SK-N-MC (cell line): ENCODE data around the gene FAM83C.
"Not testable (repeated sequence)": the region's sequence is repeated elsewhere in the genome, so short reads cannot be mapped to it uniquely, and the experiment has no call there.

Source experiments
- DNase-seq: peaks from one replicate; pipeline ENCODE4 v3.0.0-alpha.2; 2011; ENCODE audit warnings: low read depth, low spot score
- H3K27ac ChIP-seq: fragments of 200-600 bp; sonication (generic); 2 replicates; pipeline ENCODE4 v1.5.1; 2016; ENCODE audit warnings: mixed run types
- H3K36me3 ChIP-seq: fragments of 200-600 bp; sonication (generic); 2 replicates; pipeline ENCODE4 v1.6.1; 2017; ENCODE audit warnings: antibody characterized with exemption, low read length, mixed read lengths; ENCODE audit not compliant: insufficient read depth
- H3K4me3 ChIP-seq: fragments of 200-600 bp; sonication (generic); 2 replicates; pipeline ENCODE4 v1.5.1; 2016
- H3K9ac ChIP-seq: fragments of 200-600 bp; sonication (generic); 2 replicates; pipeline ENCODE4 v1.8.0; 2017; ENCODE audit warnings: mixed run types, mixed read lengths; ENCODE audit not compliant: insufficient read length
- H3K9me3 ChIP-seq: fragments of 200-600 bp; sonication (generic); 2 replicates; pipeline ENCODE4 v1.6.1; 2017; ENCODE audit warnings: low read depth, mild to moderate bottlenecking, antibody characterized with exemption, low read length, moderate library complexity, mixed read lengths
- EZH2 ChIP-seq: fragments of 200-600 bp; sonication (generic); IDR thresholded peaks from one replicate; pipeline ENCODE4 v1.6.1; 2017; ENCODE audit warnings: antibody characterized with exemption
- FOXP2 ChIP-seq: optimal IDR thresholded peaks from 2 replicates; pipeline ENCODE3; 2011; ENCODE audit warnings: mild to moderate bottlenecking, moderate library complexity; ENCODE audit not compliant: insufficient read depth; ENCODE audit errors: extremely low read length, control extremely low read depth
- POLR2AphosphoS5 ChIP-seq: IDR thresholded peaks from 2 replicates; pipeline ENCODE4 v1.6.1; 2012; ENCODE audit warnings: mild to moderate bottlenecking, low read depth, low read length, borderline replicate concordance

Gene FAM83C

DNA sequence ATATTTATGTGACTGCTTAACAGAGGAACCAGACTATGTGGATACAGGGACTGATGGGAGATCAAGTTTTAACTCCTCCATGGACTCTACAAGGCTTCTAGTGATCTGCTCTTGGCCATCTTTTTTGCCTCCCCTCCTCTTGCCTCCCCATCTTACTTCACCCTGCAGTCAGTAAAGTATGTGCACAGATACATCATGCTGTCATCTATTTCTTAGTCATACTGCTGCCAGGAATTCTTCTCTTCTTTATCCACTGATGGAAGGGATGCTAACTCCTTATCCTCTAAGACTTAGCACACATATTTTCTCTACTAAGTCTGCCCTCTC is 27.6 kb upstream of the FAM83C start:
- TF ChIP-seq FOXP2: no peak
- TF ChIP-seq EZH2: no peak
- no peak for TF ChIP-seq POLR2AphosphoS5
- peaks cover 4% of the 10 kb centered on the region; the same call in 1 of the 2 replicates for H3K36me3 ChIP-seq
- H3K9ac ChIP-seq: no peak overlapping the region
- H3K4me3 ChIP-seq: no peak overlapping the region
- no peak overlapping the region for H3K27ac ChIP-seq
- no peaks in the 10 kb centered on the region for H3K9me3 ChIP-seq
- DNase-seq: no peak

DNA sequence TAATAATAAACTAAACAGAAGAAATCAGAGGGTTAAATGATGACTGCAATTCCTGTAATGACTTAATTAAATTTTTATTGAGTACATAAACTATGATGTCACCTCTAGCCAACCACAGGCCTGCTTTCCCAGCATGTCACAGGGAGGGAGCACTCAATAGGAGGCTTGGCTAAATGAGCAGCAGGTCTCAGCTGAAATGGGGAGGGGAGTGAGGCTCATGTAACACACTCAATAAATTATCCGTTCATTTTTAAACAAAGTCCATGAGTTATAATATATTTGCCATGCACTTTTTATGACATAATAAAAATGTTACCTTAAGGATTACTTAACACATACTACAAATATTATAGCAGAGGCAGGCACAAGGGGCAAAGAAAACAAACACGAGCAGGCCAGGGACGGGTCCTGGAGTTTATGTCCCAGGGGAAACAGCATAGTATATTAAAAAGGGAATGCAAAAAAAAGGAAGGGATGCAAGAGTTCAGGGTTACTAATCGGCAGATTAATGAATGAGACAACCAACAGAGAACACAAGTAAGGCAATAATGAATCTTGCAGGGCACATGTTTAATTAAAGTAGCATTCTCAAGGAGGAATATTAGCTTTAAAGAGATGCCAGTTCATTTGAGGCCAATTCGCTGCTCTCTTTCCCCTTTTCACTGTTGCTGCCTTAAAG is 27.1 kb upstream of the FAM83C start:
- Histone ChIP-seq H3K4me3 (no peak overlapping the region), H3K27ac (no peak overlapping the region), H3K9me3 (no peaks in the 10 kb centered on the region), H3K9ac (no peak overlapping the region), H3K36me3 (peaks cover 6% of the 10 kb centered on the region)
- no peak for DNase-seq
- no peak for TF ChIP-seq POLR2AphosphoS5
- TF ChIP-seq EZH2: no peak
- no peak for TF ChIP-seq FOXP2

DNA sequence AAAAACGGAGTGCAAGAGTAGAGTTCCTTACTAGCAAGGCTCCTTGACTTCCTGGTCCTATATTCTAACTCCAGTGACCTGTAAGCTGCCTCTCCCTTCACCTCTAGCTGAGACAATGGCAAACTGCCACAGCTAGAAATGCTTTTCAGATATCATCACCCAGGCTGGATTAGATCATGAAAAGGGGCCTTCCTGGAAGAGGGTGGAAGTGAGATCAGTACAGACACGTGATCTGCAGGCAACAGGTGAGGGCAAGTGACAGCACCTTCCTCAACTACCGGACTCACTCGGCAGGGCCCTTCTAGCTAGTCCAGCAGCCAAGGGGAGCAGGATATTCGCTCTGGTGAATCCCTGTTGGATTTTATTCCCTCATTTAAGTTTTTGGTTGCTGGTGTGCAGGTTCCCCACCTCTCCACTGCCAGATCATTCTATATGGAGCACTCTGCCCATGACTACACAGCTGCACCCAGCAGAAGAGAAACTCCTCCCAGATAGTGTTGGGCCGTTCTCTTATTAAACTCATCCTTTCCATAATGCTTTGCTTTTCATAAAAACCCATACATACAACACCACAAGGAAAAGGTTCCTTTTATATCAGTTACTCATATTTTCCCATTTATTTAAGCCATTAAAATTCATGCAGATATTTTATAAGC is 26.4 kb upstream of the FAM83C start:
- Histone ChIP-seq H3K9me3 (no peaks in the 10 kb centered on the region), H3K36me3 (peaks cover 7% of the 10 kb centered on the region), H3K9ac (no peak overlapping the region), H3K4me3 (no peak overlapping the region), H3K27ac (0 out of 2 replicates have a peak overlapping the region, but pooled peaks have one; percentile 25)
- TF ChIP-seq POLR2AphosphoS5 (no peak), EZH2 (no peak), FOXP2 (no peak)
- DNase-seq: no peak

DNA sequence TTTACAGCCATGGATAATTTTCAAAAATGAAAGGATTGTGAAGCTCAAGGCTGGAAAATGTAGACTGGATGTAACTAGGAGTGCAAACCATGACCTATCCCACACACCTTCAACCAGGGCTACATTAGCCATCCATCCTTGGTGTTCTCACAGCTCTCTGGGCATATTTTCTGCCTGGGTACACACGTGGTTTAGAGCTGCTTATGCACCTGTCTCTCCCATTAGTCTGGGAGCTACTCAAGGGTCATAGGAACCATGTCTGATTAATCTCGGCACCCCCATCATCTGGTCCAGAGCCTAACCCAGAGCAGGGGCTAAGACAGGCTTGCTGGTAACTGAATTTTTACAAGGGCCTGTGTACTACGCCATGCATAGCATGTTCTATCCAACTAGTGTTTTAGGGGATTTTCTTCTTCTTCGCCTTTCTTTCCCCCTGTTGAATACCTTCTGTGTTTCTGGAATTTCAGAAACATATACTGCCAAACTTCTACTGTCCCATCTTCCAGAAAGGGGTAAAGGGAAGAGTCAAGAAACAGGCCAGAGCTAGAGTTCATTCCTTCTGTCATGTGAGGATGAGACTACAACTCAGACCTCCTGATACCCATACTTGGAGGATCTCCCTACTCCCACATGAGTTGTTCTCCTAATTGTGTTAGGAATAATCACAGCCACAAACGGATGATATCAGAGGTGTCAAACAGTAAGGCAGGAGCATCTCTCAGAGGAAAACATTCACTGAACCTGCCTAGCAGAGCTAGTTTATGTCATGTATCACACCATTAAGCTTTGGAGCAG is 25.4 kb upstream of the FAM83C start:
- TF ChIP-seq POLR2AphosphoS5: no peak
- no peak for TF ChIP-seq FOXP2
- TF ChIP-seq EZH2: no peak
- DNase-seq: no peak
- Histone ChIP-seq H3K27ac (no peak overlapping the region), H3K36me3 (peaks cover 5% of the 10 kb centered on the region), H3K9me3 (no peaks in the 10 kb centered on the region), H3K9ac (no peak overlapping the region), H3K4me3 (no peak overlapping the region)

DNA sequence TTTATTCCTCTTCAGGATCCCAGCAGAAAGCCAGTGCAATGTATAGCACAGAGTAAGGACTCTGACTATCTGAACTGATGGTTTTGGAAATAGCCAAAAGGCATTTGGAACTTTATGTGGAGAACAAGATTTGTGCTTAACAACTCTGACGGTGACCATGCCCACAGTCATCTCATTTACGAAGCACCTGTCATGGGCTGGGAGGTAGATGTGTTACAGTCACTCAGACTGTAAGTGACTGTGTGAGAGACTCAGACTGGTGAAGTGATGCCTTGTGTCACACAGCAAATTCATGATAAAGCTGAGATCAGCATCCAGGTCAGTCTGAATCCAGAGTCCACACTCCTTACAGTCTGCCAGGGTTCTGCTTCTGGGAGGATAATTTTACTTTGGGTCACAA is 23.9 kb upstream of the FAM83C start:
- Histone ChIP-seq H3K36me3 (peaks cover 6% of the 10 kb centered on the region), H3K9me3 (no peaks in the 10 kb centered on the region), H3K4me3 (no peak overlapping the region), H3K9ac (no peak overlapping the region), H3K27ac (no peak overlapping the region)
- no peak for TF ChIP-seq FOXP2
- no peak for TF ChIP-seq EZH2
- TF ChIP-seq POLR2AphosphoS5: no peak
- no peak for DNase-seq

DNA sequence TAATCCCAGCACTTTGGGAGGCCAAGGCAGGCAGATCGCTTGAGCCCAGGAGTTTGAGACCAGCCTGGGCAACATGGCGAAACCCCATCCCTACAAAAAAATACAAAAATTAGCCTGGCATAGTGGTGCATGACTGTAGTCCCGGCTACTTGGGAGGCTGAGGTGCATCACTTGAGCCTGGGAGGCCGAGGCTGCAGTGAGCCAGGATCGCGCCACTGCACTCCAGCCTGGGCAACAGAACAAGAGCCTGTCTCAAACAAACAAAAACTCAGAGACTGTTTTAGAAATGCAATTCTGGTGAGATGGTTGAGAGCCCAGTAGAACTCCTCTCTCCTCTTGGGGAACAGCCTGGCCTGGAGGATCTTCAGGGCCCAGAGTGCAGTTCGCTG is 23.4 kb upstream of the FAM83C start:
- not testable (repeated sequence) for H3K9ac ChIP-seq, H3K4me3 ChIP-seq, H3K27ac ChIP-seq, DNase-seq, H3K9me3 ChIP-seq, H3K36me3 ChIP-seq

DNA sequence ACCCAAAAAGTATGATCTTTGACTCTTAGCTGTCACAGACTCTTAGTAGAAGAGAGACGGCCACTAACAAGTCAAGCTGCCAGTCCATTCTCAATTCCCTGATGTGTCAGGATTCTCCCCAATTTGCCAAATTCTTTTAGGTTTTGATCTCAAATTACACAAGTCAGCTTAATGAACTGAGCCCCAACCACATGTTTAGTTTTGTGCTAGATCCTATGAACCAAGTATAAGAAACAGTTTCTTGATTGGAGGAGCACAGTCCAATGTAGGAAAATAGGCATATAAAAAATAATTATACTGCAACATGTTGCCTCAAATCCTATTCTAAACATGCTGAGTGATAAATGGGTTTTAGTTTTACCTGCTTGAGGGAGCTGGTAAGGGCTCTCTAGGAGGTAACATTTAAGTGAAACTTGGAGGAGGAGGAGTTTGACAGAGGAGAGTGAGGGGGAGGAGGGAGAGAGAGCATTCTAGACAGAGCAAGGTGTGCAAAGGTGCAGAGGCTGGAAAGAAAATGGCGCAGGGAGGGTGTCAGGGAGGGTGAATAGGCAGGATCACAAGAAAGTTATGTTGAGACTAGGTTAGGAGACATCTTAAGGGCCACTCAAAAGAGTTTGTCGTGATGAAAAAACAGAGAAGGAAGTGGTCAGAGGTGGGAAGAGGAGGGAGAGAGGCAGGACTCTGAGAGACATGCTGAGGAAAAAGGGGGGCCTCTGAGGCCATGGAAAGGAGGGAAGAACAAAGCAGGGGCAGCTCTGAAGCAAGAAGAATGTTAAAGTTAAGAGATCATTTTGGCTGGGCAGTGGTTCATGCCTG is 22.8 kb upstream of the FAM83C start:
- TF ChIP-seq FOXP2 (no peak), EZH2 (no peak), POLR2AphosphoS5 (no peak)
- no peak overlapping the region for H3K9ac ChIP-seq
- H3K27ac ChIP-seq: peak overlapping the region; percentile 2; the same call in 1 of the 2 replicates
- no peak for DNase-seq
- no peak overlapping the region for H3K4me3 ChIP-seq
- H3K36me3 ChIP-seq: peaks cover 9% of the 10 kb centered on the region
- H3K9me3 ChIP-seq: no peaks in the 10 kb centered on the region

DNA sequence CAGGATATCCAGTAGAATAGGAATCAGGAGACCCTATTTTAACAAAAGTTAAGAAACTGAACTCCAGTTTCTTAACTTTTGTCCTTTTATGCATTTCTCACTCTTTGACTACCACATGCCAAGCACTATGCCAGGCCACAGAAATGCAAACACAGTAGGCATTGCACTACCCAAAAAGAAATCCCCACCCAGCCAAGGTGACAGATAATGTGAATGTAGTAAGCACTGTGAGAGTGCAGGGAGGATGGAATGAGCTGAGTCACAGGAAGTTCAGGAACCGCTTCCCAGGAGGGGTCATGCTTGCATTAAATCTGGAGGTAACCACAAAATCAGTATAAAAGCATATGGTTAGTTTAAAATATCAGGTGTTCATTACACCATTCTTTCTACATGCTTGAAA is 20.1 kb upstream of the FAM83C start:
- Histone ChIP-seq H3K36me3 (peaks cover 16% of the 10 kb centered on the region), H3K4me3 (no peak overlapping the region), H3K27ac (peak overlapping the region; percentile 82), H3K9ac (no peak overlapping the region), H3K9me3 (no peaks in the 10 kb centered on the region)
- no peak for DNase-seq
- TF ChIP-seq FOXP2 (no peak), POLR2AphosphoS5 (no peak), EZH2 (no peak)
